ENCODE results near the gene ULBP1.
"Not testable (repeated sequence)": the region's sequence is repeated elsewhere in the genome, so short reads cannot be mapped to it uniquely, and the experiment has no call there.

The ULBP1 gene

DNA sequence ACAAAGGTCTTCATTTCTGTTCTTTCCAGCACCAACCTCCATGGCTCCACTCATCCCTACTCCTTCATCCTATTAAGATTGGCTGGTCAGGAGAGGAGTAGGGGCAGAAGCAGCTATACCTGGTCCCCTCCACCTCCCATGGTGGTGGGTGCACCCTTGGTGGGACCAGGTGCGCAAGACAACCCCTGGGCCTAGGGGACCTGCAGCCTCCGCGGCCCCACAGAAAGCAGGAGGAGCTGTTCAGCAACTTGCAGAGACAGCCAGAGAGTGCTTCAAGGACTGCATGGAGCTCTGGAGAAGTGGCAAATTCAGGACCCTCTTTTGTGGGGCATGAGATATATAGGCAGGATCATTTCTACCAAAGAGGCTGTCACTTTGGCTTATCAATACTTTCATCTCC, 12.1 kb upstream of the ULBP1 start:
- FAIRE-seq: no peak
- no peak for DNase-seq (ENCODE audit: low spot score)

DNA sequence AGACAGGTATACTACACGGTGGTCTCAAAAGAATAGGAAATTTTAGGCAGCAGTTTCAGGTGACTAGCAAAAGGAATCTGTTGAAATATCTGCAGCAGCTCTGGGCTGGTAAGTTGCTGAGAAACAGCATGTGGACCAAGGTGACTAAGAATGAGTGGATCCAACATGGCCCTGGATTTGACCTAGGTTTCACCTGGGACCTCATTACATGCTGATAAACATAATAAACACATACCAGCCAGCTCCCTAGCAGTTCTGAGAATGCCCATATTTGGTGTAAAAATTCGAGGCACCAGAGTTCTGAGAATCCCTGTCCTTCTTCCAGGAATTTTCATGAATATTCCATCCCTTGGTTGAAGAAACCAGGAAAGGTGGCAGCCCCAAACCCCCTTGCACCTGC, 10.4 kb upstream of the ULBP1 start:
- FAIRE-seq; DNase-seq (ENCODE audit: low spot score): not testable (repeated sequence)

GRCh38 chr6:149953934-149954327, 9.8 kb upstream of the ULBP1 start:
- not testable (repeated sequence) for DNase-seq (ENCODE audit: low spot score); FAIRE-seq

GRCh38 chr6:149954328-149954983, 9.3 kb upstream of the ULBP1 start:
- FAIRE-seq; DNase-seq (ENCODE audit: low spot score): not testable (repeated sequence)

GRCh38 chr6:149954984-149955653, 8.6 kb upstream of the ULBP1 start:
- FAIRE-seq; DNase-seq (ENCODE audit: low spot score): not testable (repeated sequence)

DNA sequence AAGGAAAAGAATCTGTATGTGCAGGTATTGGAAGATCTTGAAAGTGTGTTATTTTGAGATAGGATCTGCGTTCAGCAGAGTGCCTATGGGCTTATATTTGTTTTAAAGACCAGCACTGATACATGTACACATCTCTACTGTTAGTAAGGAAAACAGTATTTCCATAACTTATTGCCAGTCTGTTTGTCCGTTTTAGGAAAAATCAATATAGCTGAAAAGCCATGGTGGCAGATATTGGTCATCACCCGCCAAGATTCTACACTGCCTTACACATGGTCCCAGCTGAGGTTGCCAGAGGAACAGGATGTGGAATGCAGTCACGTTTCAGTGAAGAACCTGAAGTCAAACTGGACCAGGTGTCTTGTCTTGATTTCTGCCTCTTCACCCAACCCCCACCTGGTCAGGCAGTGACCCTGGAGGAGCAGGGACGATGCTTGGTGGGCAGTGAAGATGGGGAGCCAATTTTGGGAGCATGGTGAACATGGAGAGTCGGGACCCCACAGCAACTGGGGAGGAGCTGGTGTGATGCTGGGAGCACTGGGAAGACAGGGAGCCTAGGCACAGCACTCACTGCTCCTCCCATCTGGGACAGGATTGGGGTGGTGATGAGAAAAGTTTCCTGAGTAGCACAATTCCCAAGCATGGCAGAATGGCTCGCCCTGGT, 8.0 kb upstream of the ULBP1 start:
- DNase-seq (ENCODE audit: low spot score); FAIRE-seq: not testable (repeated sequence)

DNA sequence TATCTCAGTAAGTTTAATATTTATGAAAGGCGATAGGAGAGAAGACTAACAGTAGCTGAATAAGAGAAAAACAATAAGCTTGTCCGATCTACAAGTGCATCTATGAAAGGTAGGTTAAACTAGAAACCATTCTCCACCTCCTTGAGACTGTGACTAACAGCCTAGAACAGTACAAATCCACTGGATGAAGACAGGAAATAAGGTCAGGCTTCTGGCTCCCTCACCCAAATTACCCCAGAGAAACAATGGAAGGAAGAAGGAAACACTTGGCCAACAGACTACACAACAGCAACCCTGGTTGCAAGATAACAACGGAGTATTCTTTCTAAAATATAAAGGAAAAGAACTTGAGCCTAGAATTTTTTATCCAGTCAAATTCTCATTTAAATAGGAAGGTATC, 5.6 kb upstream of the ULBP1 start:
- FAIRE-seq; DNase-seq (ENCODE audit: low spot score): not testable (repeated sequence)

DNA sequence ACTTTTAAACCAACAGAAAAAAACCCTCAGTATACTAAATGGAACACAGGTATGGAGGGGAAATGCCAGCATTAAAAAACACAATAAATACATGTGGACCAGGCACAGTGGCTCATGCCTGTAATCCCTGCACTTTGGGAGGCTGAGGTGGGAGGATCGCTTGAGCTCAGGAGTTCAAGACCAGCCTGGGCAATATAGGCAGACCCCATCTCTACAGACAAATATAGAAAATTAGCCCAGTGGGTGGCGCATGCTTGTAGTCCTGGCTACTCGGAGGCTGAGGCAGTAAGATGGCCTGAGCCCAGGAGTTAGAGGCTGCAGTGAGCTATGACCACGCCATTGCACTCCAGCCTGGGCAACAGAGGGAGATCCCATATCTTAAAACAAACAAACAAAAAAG, 3.9 kb upstream of the ULBP1 start:
- not testable (repeated sequence) for FAIRE-seq; DNase-seq (ENCODE audit: low spot score)

DNA sequence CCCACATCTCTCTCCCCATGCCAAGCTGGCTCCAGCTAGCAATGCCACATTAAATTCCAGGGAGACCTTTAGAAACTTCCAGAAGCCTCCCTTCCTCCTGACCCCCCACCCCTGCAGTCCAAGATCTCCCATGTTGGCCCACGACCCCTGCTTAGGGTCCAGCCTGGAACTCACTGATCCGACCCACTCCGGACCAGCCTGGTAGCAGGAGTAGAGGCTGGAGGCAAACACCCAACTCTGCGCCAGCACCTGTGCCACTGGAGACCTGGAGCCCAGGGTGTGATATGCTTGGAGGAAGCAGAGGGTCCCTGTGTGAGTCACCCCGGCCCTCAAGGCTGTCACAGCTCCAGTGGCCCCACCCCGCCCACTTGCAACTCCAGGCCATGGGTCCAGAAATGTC, 3.3 kb upstream of the ULBP1 start:
- no peak for DNase-seq (ENCODE audit: low spot score)
- no peak for FAIRE-seq

DNA sequence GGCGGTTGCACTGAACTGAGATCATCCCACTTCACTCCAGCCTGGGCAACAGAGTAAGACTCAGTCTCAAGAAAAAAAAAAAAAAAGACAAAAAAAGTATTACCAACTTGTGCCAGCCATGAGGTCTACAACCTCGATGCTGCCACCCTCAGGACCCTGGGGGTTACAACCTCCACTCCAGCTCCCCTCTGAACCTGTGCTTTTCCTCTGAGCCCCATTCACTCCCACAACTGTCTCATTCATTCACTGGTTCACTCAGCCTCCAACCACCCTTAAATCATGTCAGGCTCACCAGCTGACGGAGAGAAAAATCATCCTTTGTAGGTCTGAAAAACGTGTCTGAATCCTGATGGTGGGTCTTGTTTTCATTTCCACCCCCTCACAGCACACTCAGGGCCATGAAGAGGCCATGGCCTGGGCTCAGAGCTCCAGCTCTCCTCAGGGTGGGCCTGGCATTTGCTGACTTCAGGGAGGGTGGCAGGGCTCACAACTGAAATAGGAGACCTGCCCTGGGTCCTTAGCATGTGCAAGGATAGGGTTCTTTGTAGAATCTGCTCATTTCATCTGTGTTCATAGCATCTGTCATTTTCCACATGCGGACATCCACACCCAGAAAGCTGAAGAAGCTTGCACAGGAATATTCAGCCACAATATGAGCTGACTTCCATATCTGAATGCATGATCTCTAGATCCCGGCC, 1.9 kb upstream of the ULBP1 start:
- DNase-seq (ENCODE audit: low spot score): no peak
- no peak for FAIRE-seq

DNA sequence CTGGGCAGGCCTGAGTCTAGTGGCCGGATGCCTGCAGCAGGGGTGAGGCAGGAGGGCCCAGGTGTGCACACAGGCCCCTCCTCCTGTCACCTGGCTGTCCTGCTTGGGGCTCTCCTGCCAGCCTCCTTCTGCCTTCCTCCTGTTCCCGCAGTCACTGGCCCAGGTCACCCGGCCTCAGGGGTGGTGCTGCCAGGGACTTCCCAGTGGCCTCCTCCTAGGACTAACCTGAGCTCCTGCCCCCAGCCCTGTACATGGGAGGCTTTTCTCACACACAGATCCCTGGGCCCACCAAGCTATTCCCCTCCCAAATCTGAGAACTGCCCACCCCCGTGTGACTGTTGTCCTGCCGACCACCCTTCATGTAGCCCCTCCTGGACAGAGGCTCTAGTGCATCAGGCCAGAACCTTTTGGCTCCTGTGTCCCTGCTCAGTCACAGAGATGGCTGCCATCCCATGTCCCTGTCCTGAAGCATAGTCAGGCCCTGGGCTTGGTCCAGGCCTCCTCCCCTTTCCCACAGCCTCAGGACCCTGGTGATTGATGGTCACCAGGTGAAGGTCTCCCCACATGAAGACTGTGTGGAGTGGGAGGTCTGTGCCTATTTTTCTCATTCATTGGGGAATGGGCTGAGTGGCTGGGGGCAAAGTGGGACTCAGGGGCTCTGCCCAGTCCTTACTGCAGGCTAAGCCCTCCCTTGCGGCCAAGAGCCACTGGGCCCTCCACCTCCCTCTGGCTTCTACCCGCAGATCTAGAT, 1.1 kb upstream of the ULBP1 start:
- FAIRE-seq (no peak), DNase-seq (ENCODE audit: low spot score) (no peak)

DNA sequence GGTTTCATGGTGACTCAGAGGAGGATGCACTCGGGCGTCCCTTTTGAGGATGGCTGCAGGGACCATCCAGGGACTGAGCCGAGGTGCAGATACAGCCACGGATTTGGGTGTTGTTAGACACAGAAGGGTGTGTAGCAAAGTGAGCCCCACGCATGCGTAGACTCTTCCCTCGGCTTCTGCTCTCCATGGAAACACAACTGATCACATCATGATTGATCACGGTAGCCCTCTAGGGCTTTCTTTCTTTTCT, 606 bp upstream of the ULBP1 start:
- peak; percentile 80 for DNase-seq (ENCODE audit: low spot score)
- FAIRE-seq: peak; percentile 42

- FAIRE-seq: no peak
- no peak for DNase-seq (ENCODE audit: low spot score)
Observed at GRCh38 chr6:149964308-149965193, 808 bp downstream of the ULBP1 start.

DNA sequence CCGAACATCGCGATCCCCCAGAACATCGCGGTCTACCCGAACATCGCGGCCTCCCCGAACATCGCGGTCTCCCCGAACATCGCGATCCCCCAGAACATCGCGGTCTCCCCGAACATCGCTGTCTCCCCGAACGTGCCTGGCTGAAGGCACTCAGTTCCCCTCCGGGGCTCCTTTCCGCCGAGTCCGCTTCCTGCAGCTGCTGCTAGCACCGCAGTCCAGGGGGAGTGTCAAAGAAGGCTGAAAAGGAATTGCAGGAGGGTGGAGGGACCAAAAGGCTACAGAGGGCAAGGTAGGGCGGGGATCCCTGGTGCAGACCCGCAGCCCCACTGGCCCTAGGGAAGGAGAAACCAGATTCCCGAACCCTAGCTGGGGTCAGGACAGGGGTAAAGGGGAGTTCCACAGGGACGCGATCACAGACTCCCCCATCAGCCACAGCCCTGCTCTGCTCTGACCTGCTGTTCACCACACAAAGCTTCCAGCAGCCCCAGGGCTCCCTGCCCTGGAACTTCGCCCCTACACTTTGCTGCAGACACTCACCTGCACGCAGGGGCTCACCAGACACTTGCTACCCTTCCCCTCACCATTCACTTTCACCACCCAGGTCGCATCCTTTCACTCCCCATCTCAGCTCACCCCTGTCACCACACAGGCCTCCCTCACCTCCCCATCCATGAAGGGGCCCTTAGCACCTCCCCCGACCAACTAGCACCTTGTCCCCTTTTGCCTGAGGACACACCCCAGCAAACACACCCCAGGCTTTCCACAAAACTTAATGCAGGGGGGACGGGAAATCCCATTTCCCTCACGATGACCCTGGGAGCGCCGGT, 1.7 kb downstream of the ULBP1 start:
- no peak for FAIRE-seq
- DNase-seq (ENCODE audit: low spot score): no peak

DNA sequence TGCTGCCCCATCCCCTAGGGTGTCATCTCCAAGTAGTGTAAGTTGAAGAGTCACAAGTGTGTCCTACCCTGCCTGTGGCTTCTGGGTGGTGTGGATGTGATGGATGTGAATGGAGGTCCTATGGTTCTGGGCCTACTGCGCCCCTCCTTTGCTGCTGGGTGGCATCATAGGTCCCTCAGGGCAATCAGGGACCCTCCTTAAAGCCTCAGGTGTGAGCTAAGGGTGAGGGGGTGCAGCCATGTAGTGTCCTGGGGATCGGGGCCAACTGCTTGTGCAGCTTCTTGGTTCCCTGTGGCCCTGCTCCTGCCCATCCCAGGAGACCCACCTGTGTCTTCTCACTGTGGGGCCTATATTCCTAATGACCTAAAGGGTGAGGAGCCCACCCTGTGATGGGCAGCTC, 2.6 kb downstream of the ULBP1 start:
- FAIRE-seq: not testable (repeated sequence)

DNA sequence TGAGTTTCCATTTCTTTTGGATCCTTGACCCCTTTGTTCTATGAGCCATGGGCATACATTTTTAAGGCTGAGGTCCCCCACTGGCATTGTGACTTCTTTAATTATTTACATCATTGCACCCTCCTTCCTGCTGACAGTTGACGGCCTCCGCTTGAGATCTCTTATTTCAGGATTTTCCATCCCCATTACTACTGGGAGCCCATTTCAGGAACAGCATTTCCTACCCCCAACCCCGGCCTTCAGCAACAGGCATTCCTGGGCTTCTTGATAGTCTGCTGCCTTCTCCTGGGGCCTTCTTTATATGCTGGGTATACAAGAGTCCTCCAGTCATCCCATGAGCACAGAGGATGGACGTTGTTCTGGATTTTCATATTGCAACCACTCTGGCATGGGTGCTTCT, 3.8 kb downstream of the ULBP1 start:
- FAIRE-seq: no peak
- DNase-seq (ENCODE audit: low spot score): no peak

More for the DNA sequence above, 2.6 kb downstream of the ULBP1 start:
- DNase-seq (ENCODE audit: low spot score): not testable (repeated sequence)

GRCh38 chr6:149967999-149968398, 4.3 kb downstream of the ULBP1 start:
- not testable (repeated sequence) for FAIRE-seq; DNase-seq (ENCODE audit: low spot score)

- DNase-seq (ENCODE audit: low spot score); FAIRE-seq: not testable (repeated sequence)
Observed at GRCh38 chr6:149968909-149969308, 5.2 kb downstream of the ULBP1 start.

GRCh38 chr6:149969635-149970034, 5.9 kb downstream of the ULBP1 start:
- FAIRE-seq: no peak

More at GRCh38 chr6:149969635-149970034, 5.9 kb downstream of the ULBP1 start:
- DNase-seq (ENCODE audit: low spot score): no peak

All from RCC 7860 (cell line).